AG08396 (cell line): Measurements from ENCODE around the gene FAM204A.

Source experiments
- DNase-seq: peaks from one replicate; pipeline ENCODE4 v3.0.0; 2012; ENCODE audit warnings: low spot score, mixed read lengths

FAM204A gene

DNA sequence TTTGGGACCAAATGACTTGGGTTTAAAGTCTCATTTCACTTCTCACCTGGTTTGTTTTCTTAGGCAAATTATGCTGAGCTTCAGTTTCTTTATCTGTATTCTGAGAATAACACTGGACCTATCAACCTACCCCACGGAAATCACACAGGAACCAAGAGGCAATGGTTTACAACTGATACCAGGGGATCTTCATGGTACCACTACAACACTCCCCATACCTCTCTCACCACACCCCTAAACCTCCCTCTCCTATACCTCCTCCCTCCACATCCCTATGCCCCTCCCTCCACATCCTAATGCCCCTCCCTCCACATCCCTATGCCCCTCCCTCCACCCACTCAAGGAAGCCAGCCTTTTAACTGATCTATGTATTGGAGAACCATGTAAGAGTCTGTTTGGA is 9.9 kb downstream of the FAM204A start:
- no peak for DNase-seq

DNA sequence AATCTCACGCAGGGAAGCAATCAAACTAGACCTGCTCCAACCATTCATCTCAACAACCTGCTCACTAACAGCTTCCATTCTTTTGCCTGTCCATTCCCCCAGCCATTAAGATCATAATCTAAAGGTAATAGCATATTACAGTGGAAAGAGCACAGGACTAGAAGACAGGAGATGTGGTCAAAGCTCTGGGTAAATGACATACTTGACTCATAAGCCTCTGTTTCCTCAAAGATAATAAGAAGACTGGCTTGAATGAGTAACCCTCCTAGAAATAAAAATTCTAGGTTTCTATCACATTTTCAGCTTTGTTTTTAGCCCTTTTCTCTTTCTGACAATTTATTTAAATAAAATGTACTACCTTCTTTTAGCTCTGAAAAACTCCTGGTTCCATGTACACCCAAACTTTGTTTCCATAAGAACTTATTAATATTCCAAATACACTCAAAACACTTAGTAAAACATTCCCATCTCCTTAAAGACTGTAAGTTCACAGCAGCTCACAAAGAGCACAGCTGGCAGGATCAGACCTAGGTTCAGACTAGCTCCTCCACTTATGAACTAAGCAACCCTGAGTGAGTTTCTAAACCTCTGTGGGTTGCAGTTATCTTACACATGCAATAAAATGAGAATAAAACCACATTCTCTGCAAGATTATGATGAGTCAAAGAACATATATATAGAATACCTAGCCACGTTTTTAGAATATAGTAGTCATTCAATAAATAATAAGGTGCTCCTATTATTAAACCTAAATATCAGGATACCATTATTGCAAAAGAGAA is 11.6 kb downstream of the FAM204A start:
- DNase-seq = no peak

GRCh38 chr10:118324140-118324539 is 18.0 kb downstream of the FAM204A start:
- DNase-seq = no peak

- no peak for DNase-seq
These were observed 20.2 kb downstream of the FAM204A start for GRCh38 chr10:118321724-118322575.

DNA sequence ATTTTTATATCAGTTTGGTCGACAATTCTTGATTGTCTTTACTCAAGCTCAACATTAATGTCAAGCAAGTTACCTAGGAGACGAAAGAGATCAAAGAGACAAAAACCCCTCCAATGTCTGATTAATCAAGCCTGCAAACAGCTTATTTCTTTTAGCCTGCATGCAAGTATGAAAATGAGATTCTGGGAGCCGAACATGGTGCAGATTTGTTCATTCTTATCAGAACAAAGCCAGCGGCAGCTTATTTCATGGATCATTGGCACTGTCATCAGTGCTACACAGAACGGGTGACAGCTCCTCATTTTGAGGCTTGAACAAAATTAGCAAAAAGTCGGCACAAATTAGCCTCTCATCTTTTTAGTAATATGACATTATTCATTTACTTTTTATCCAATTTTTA is 26.5 kb downstream of the FAM204A start:
- DNase-seq = no peak

DNA sequence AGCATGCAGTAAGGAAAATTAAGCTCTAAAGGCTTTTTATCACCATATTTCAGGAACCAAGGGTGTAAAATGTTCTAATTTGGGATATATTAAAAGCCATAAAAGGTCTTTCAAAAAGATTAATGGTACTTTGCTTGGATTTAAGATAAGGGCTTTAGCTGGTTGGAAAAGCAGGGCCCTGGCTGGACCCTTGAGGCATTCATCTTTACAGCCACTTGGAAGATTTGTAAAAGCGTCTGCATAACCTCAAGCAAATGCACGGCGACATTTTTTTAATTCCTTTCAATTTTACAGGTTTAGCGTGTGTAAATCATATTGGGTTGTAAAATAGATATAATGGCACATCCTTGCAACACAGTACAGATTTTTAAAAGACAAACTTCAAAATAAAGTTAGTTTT is 27.2 kb downstream of the FAM204A start:
- no peak for DNase-seq

- no peak for DNase-seq
These were observed 30.6 kb downstream of the FAM204A start for GRCh38 chr10:118311505-118311904.

DNA sequence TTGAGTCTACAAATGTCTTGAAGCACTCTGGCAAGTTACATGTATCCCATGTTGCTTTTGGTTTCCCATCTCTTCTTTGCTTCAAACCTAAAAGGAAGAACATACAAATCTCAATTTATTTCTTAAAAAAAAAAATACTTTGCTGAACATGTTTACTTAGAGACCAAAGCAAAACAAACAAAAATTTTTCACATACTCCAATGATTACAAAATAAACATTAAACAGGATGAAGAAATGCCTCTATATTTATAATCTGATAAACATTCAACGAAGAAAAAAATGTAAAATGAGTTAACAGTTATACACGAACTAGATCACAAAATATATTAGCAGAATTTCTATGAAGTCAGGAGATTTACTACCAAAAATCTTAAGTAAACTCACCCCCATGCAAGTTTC is 31.3 kb downstream of the FAM204A start:
- DNase-seq = no peak

DNA sequence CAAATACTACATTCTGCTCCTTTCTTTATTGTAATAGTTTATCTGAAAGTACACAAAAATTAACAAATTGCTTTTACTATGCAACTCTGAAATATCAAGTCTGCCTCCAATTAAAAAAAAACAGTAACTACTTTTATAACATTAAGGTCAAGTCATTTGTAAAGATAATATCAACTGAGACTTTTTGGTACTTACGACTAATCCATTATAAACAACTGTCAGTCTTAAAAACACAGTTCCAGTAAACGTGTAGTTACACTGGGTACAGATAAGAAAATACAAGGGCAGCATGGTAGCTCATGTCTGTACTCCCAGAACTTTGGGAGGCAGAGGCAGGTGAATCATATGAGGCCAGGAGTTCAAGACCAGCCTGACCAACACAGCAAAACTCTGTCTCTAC is 32.2 kb downstream of the FAM204A start:
- no peak for DNase-seq

DNA sequence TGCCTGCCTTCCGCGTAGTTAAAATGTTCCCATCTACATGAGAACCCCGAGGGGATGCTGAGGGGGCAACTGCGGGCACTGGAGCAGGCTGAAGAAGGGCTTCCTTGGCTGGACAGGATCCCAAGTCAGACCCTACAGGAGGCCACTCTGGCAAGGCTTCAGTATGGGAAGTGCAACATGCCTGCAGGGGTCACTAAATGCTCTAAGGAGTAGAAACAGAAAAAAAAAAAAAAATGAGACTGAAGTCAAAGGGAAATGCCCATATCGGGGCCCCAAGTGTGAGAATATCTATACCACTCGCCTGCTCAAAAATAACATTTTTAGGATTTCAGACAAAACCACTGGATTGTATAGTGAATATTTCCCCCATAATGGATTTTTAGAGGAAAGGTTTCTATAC is 33.5 kb downstream of the FAM204A start:
- DNase-seq = no peak

- no peak for DNase-seq
These were observed 34.3 kb downstream of the FAM204A start for GRCh38 chr10:118307859-118308258.

GRCh38 chr10:118307220-118307619 is 34.9 kb downstream of the FAM204A start:
- DNase-seq = no peak

DNA sequence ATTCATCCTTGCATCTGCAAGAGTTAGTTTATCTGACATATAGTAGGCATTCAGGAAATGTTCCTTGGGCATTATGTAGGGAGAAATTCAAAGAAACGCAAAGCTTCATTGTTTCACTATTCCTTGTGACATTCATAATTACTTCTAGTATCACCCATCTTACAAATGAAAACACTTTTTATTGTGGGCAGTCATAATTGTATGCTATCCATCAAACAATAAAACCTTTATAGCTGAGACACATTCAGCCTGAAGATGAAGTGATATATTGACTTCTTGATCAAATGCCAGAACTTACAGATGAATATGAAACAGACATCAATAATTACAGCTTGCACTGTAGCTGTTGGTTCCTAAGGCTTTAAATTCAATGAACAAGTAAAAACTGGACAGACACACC is 36.4 kb downstream of the FAM204A start:
- DNase-seq = no peak

DNA sequence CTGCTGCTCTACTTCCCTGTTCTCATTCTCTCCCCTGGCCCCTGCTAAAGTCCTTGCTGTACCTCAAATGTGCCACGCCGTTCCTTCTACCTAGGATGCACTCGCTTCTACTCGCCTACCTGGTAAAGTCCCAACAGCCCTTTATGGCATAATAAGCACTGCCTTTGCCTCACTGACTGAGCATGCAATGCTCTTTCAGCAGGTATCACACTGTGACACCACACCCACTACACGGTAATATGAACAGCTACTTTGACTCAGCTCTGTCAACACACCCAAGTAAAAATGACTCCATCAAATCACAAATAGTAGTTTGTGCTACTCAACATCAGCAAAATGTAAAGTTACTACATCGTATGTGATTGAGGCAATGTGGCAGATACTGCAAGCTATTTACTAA is 37.6 kb downstream of the FAM204A start:
- DNase-seq = no peak

DNA sequence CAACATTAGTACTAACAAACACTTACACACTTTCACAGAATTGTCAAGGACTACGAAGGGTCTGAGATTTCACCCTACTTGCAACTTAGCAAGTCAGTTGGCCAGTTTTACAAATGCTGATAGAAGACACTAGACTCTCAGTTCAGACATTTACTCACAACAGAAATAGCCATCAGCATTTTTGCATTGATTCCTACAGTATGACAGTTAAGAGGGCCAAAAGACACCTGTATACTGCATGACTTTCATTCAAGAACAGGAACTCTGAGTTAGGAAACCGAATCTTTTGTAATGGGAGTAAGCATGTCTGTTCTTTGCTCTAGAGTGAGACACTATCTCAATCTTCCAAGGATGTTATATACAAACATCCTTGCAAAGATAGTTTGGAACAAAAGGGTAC is 40.9 kb downstream of the FAM204A start:
- no peak for DNase-seq

DNA sequence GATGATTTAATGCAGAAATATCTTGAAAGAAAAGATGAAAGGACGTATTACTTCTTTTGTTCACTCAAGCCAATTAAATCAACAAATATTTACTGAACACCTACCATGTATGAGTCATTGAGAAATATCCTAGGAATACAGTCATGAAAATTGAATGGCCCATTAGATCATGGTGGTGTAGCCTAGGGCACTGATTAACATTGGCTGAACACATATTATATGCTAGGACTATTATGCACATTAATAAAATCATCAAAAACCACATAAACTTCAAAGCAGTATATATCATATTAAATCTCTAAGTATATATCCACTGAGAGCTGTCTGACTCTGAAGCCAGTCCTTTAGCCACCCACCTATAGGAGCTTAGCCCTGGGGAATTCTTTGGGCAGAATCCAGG is 41.8 kb downstream of the FAM204A start:
- no peak for DNase-seq

DNA sequence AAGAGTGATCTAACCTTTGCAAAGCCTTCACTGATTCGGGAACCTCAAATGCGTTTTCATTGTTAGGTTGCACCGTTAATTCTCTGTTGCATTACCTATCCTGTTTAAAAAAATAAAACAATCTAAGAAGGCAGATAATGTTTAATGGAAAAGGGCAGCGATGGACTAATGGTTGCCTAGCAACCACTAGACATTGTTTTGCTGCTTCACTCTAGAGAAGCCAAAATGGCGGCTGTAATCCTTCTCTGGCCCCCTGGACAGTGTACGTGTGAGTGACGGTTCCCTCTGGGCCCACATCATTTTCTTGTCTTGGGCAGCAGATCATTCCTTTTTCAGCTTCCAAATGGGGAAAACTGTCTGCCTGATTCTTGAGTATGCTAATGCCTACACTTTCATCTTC is 43.3 kb downstream of the FAM204A start:
- no peak for DNase-seq

- DNase-seq = no peak
These were observed 51.0 kb downstream of the FAM204A start for GRCh38 chr10:118291122-118291521.

DNA sequence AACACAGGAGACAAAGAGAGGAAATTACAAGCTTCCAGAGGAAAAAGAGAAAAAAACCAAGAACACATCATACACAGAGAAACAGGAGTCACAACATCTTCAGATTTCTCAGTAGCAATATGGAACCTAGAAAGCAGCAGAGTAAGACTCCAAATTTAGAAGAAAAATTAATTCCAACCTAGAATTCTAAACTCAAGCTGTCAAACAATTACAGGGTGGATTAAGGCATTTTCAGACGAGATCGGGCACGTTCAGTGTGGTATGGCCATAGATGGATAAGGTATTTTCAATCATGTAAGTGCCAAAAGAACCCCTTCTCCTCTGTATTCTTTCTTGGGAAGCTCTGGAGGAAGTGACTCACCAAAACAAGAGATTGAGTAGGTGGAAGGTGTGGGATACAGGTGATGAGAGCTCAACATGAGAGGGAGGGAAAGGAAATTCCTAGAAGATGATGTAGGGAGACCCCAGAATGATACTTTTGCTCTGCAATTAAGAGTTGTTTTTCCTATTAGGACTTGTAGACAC is 51.6 kb downstream of the FAM204A start:
- no peak for DNase-seq

- DNase-seq = no peak
These were observed 54.9 kb downstream of the FAM204A start for GRCh38 chr10:118287076-118287806.

DNA sequence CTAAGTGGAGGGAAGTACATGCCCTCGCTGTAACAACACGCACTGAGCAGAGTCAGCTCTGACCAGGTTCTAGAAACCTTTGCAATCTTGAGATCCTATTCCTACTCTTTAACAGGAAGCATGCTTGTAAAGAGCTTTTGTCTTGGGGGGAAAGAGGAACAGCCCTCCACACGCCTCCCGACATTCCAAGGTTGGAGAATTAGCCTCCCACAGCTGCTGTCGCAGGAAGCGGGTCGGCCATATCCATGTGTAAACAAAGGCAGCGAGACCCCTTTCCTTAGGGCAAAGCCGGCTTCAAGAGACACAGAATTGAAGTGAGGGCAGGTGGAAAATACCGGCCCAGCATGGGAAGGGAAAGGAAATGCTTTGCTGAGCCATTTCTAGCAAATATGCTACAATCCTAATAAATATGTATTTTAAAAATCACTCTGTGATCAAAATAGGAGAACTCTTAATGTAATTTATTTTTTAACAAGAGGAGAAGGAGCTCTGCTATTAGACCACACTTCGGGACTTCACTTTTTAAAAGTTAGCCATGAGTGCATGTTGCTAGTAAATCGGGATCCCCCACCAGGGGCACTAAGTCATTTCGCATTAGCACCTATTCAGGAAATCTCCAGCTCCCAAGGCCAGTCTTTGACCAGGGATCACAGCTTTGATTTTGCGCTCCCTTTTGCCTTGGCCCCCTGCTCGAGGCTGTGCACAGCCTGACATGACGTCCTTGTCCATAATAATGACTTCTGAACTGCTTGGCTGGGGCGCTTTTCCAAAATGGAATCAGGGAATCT is 55.9 kb downstream of the FAM204A start:
- DNase-seq = no peak

GRCh38 chr10:118282670-118283069 is 59.5 kb downstream of the FAM204A start:
- DNase-seq = no peak
